HG03060 (cell line): ENCODE results near the gene GTF2H2C.
"Not testable (repeated sequence)": the region's sequence is repeated elsewhere in the genome, so short reads cannot be mapped to it uniquely, and the experiment has no call there.

Experiments used
- ATAC-seq: cut with Tn5 transposase; IDR thresholded peaks from one replicate; pipeline ENCODE4 v1.9.1; 2021; ENCODE audit warnings: low read depth, moderate number of reproducible peaks; ENCODE audit not compliant: unreplicated experiment

The GTF2H2C gene

DNA sequence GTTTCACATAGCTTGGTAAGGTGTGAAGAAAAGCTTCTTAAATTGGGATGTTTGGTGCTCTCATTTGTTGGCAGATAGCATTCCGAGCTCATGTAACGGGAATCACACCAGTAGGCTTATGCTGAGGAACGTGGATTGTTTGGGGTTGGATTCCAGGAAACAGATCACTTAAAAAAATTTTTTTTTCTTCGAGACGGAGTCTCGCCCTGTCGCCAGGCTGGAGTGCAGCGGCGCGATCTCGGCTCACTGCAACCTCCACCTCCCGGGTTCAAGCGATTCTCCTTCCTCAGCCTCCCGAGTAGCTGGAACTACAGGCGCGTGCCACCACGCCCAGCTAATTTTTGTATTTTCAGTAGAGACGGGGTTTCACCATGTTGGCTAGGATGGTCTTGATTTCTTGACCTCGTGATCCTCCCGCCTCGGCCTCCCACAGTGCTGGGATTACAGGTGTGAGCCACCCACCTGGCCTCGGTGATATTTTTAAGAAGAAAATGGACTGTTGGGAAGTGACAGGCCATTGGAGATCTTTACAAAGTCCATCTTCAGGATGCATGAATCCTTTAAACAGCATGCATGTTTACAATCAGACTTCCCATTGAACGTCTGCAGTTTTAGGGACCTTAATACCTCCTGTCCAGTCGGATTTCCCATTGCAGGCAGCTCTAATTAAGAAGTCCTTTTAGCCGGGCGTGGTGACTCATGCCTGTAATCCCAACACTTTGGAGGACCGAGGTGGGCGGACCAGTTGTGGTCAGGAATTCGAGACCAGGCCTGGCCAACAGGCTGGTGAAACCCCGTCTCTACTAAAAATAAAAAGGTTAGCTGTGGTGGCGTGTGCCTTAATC lies 818 bp downstream of the GTF2H2C start:
- ATAC-seq: not testable (repeated sequence)

GRCh38 chr5:69566172-69566571 lies 6.2 kb downstream of the GTF2H2C start:
- not testable (repeated sequence) for ATAC-seq

DNA sequence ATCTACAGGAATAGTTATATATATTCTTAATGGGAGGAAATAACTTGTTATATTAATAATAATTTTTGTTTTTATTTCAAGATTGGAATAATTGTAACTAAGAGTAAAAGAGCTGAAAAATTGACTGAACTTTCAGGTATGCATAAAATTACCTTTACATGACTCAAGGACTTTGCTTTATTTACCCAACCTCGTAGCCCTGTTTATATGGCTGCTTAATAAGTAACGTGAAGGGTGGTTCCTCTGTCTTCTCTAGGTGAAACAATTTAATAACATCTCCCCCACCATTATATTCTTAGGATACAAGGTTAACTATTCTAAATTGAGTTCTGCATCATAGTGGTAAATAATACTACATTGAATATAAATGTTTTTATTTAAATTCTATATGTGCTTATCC lies 8.1 kb downstream of the GTF2H2C start:
- ATAC-seq: not testable (repeated sequence)

GRCh38 chr5:69583356-69583755 lies 23.4 kb downstream of the GTF2H2C start:
- not testable (repeated sequence) for ATAC-seq

DNA sequence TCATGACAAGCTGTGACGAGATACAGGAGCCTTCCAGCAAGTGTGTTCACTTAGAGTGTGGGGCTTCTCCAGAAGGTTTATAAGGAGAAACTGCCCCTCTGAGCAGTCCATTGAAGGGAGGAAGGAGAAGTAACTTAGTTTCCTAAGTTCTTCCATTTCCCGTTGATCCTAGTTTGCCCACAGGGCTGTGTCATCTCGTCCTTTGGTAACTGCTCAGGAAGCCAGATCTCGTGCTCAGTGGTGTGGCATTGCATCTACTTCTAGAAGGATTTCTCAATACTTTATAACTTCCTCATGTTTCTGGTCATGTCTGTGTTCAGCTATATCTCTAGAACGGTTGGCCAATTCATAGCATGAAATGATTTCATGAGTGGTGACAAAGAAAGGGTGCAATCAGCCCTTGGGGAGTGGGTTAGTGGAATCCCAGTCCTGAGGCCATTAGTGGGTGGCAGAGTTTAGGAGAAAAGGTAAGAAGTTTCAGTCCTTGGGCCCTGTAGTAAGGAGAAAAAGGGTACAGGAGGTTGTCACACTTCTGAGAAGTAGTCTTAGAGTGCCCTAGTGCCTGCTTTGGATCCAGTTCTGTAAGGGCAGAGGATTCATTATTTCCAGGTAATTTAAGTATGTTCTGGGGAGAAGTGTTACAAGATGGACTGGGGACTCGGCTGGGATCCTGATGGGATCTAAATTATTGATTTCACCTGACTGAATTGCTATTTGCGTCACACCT lies 36.3 kb downstream of the GTF2H2C start:
- ATAC-seq: not testable (repeated sequence)

GRCh38 chr5:69601947-69602346 lies 42.0 kb downstream of the GTF2H2C start:
- ATAC-seq: not testable (repeated sequence)

GRCh38 chr5:69606839-69607238 lies 46.8 kb downstream of the GTF2H2C start:
- ATAC-seq: not testable (repeated sequence)

DNA sequence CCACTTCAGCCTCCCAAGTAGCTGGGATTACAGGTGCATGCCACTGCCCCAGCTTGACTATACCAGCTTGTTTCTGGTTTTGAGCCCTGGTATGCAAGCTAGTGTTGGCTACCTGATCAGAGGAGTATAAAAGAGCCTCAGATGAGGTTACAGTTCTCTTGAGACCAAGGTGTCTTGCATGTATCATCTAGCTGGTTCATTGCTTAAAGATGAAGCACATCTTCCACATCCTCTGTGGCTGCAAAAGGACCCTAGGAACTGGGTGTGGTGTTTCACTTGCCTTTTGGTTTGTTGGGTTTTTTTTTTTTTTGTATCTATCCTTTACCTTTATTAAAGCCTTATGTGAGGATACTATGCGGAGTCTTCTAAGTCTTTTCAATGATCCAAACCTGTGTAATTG lies 47.8 kb downstream of the GTF2H2C start:
- not testable (repeated sequence) for ATAC-seq

DNA sequence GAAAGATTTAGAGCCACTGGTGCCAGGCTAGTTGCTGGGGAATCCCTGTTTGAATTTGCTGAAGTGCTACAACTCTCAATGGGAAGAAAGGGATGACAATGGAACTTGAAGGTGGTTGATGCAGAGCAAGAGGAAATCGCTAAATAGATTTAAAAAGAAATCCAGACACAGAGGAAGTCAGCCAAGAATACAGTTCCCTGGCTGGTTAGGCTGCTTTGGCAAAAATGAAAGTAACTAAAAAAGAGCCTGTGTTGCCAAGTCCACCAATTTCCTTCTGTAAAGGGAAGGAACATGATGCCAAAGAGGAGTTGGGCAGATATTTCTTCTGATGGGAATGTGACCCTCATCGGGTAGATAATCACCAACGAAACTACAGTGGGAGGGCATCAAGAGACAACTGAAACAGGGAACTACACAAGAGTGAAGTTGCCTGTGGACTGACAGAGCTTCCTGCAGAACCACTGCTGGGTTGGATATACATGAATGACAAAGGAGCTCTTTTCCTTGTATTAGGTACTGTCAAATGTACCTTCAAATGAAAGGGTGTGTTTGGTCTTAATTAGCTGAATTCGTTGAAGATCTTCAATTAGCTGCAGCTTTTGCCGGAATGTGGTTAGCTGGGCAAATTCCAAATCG lies 49.0 kb downstream of the GTF2H2C start:
- ATAC-seq: not testable (repeated sequence)

DNA sequence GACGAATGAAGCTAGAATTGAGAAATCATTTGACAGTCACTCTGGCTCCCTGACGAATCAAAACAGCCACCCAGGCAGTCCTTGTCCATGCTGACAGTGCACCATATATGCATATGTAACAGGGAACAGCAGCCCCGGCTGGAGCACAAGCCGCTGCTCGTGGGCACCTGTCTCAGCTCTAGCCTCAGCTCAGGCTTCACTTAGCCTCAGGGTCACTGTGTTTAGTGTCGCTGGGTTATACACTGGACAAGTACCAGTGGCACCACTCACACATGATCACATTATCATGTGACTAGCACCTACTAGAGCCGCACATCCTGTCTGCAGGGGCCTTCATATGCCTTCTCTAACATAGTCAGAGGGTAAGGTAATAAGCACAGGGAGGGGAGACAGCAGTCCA lies 54.9 kb downstream of the GTF2H2C start:
- ATAC-seq: not testable (repeated sequence)

DNA sequence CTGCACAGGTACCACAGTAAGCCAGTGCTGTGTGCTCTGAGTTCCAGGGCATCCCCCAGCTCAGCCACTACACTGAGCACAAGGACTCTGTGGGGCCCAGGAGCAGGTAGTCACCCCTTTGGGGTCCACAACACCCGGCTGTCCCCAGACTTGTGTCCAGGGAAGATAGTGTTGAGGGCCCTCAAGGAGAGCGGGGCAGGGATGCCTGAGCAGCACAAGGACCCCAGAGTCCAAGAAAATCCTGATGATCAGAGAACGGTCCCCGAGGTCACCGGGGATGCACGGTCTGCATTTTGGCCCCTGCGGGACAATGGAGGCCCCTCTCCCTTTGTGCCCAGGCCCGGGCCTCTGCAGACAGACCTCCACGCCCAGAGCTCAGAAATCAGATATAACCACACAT lies 71.9 kb downstream of the GTF2H2C start:
- ATAC-seq: not testable (repeated sequence)
